HG02973 (cell line): ENCODE data around the gene BCAP31.
"Not testable (repeated sequence)": the region's sequence is repeated elsewhere in the genome, so short reads cannot be mapped to it uniquely, and the experiment has no call there.

Source experiments
- ATAC-seq: cut with Tn5 transposase; IDR thresholded peaks from one replicate; pipeline ENCODE4 v1.9.1; 2021; ENCODE audit warnings: moderate library complexity; ENCODE audit not compliant: unreplicated experiment

Gene BCAP31

GRCh38 chrX:153719238-153719637 lies 4.9 kb downstream of the BCAP31 start:
- ATAC-seq = no peak

- no peak for ATAC-seq
These were observed 6.7 kb downstream of the BCAP31 start for GRCh38 chrX:153717445-153717844.

GRCh38 chrX:153714256-153714655 lies 9.9 kb downstream of the BCAP31 start:
- no peak for ATAC-seq

GRCh38 chrX:153709726-153710674 lies 14.2 kb downstream of the BCAP31 start:
- no peak for ATAC-seq

GRCh38 chrX:153708415-153708814 lies 15.8 kb downstream of the BCAP31 start:
- ATAC-seq = no peak

- ATAC-seq = no peak
These were observed 16.8 kb downstream of the BCAP31 start for GRCh38 chrX:153707406-153707805.

- no peak for ATAC-seq
These were observed 17.4 kb downstream of the BCAP31 start for GRCh38 chrX:153706799-153707198.

- not testable (repeated sequence) for ATAC-seq
These were observed 18.7 kb downstream of the BCAP31 start for GRCh38 chrX:153705403-153706060.

- ATAC-seq = not testable (repeated sequence)
These were observed 19.4 kb downstream of the BCAP31 start for GRCh38 chrX:153704631-153705402.

- no peak for ATAC-seq
These were observed 20.1 kb downstream of the BCAP31 start for GRCh38 chrX:153704021-153704526.

- ATAC-seq = no peak
These were observed 21.2 kb downstream of the BCAP31 start for GRCh38 chrX:153703036-153703370.

GRCh38 chrX:153702336-153703035 lies 21.7 kb downstream of the BCAP31 start:
- no peak for ATAC-seq

- no peak for ATAC-seq
These were observed 22.5 kb downstream of the BCAP31 start for GRCh38 chrX:153701706-153702105.

GRCh38 chrX:153700967-153701366 lies 23.2 kb downstream of the BCAP31 start:
- no peak for ATAC-seq

- no peak for ATAC-seq
These were observed 23.7 kb downstream of the BCAP31 start for GRCh38 chrX:153700376-153700945.

GRCh38 chrX:153699784-153700371 lies 24.3 kb downstream of the BCAP31 start:
- not testable (repeated sequence) for ATAC-seq

- not testable (repeated sequence) for ATAC-seq
These were observed 24.9 kb downstream of the BCAP31 start for GRCh38 chrX:153699210-153699783.

GRCh38 chrX:153697924-153698865 lies 26.0 kb downstream of the BCAP31 start:
- ATAC-seq = no peak
